ENCODE measurements around the gene APBA1.

Gene APBA1

GRCh38 chr9:69660304-69660703 is 11.9 kb downstream of the APBA1 start:
- DNase-seq (ENCODE audit: low read depth), result no peak

GRCh38 chr9:69658987-69659675 is 13.0 kb downstream of the APBA1 start:
- no peak for DNase-seq (ENCODE audit: low read depth)
- H3K4me3 ChIP-seq (ENCODE audit: low read depth, low read length), result no peak overlapping the region

More at GRCh38 chr9:69660304-69660703, 11.9 kb downstream of the APBA1 start:
- H3K4me3 ChIP-seq (ENCODE audit: low read depth, low read length), result no peak overlapping the region

GRCh38 chr9:69657269-69657668 is 14.9 kb downstream of the APBA1 start:
- DNase-seq (ENCODE audit: low read depth), result no peak
- no peak overlapping the region for H3K4me3 ChIP-seq (ENCODE audit: low read depth, low read length)

GRCh38 chr9:69655065-69655464 is 17.1 kb downstream of the APBA1 start:
- DNase-seq (ENCODE audit: low read depth), result no peak
- no peak overlapping the region for H3K4me3 ChIP-seq (ENCODE audit: low read depth, low read length)

GRCh38 chr9:69653261-69653660 is 18.9 kb downstream of the APBA1 start:
- H3K4me3 ChIP-seq (ENCODE audit: low read depth, low read length), result no peak overlapping the region
- no peak for DNase-seq (ENCODE audit: low read depth)

GRCh38 chr9:69649566-69650250 is 22.5 kb downstream of the APBA1 start:
- H3K4me3 ChIP-seq (ENCODE audit: low read depth, low read length), result no peak overlapping the region
- peak; percentile 72 for DNase-seq (ENCODE audit: low read depth)

- no peak for DNase-seq (ENCODE audit: low read depth)
- H3K4me3 ChIP-seq (ENCODE audit: low read depth, low read length), result no peak overlapping the region
These were observed 24.4 kb downstream of the APBA1 start for GRCh38 chr9:69647804-69648203.

- no peak for DNase-seq (ENCODE audit: low read depth)
These were observed 25.4 kb downstream of the APBA1 start for GRCh38 chr9:69646810-69647209.

GRCh38 chr9:69645488-69645887 is 26.7 kb downstream of the APBA1 start:
- no peak overlapping the region for H3K4me3 ChIP-seq (ENCODE audit: low read depth, low read length)
- DNase-seq (ENCODE audit: low read depth), result no peak

More at GRCh38 chr9:69646810-69647209, 25.4 kb downstream of the APBA1 start:
- H3K4me3 ChIP-seq (ENCODE audit: low read depth, low read length), result no peak overlapping the region

- DNase-seq (ENCODE audit: low read depth), result no peak
- H3K4me3 ChIP-seq (ENCODE audit: low read depth, low read length), result no peak overlapping the region
These were observed 29.1 kb downstream of the APBA1 start for GRCh38 chr9:69643098-69643497.

GRCh38 chr9:69637817-69638200 is 34.4 kb downstream of the APBA1 start:
- no peak overlapping the region for H3K4me3 ChIP-seq (ENCODE audit: low read depth, low read length)
- no peak for DNase-seq (ENCODE audit: low read depth)

- H3K4me3 ChIP-seq (ENCODE audit: low read depth, low read length), result no peak overlapping the region
- no peak for DNase-seq (ENCODE audit: low read depth)
These were observed 34.9 kb downstream of the APBA1 start for GRCh38 chr9:69637193-69637816.

- H3K4me3 ChIP-seq (ENCODE audit: low read depth, low read length), result no peak overlapping the region
- no peak for DNase-seq (ENCODE audit: low read depth)
These were observed 38.5 kb downstream of the APBA1 start for GRCh38 chr9:69633716-69634115.

GRCh38 chr9:69632768-69633167 is 39.4 kb downstream of the APBA1 start:
- DNase-seq (ENCODE audit: low read depth), result no peak
- H3K4me3 ChIP-seq (ENCODE audit: low read depth, low read length), result no peak overlapping the region

- no peak overlapping the region for H3K4me3 ChIP-seq (ENCODE audit: low read depth, low read length)
- DNase-seq (ENCODE audit: low read depth), result no peak
These were observed 44.9 kb downstream of the APBA1 start for GRCh38 chr9:69627281-69627680.

- H3K4me3 ChIP-seq (ENCODE audit: low read depth, low read length), result no peak overlapping the region
- DNase-seq (ENCODE audit: low read depth), result no peak
These were observed 48.9 kb downstream of the APBA1 start for GRCh38 chr9:69623276-69623675.

GRCh38 chr9:69622676-69623075 is 49.5 kb downstream of the APBA1 start:
- H3K4me3 ChIP-seq (ENCODE audit: low read depth, low read length), result no peak overlapping the region
- DNase-seq (ENCODE audit: low read depth), result peak; percentile 12

- H3K4me3 ChIP-seq (ENCODE audit: low read depth, low read length), result no peak overlapping the region
- no peak for DNase-seq (ENCODE audit: low read depth)
These were observed 50.3 kb downstream of the APBA1 start for GRCh38 chr9:69621730-69622460.

GRCh38 chr9:69620731-69621130 is 51.4 kb downstream of the APBA1 start:
- no peak for DNase-seq (ENCODE audit: low read depth)
- no peak overlapping the region for H3K4me3 ChIP-seq (ENCODE audit: low read depth, low read length)

- DNase-seq (ENCODE audit: low read depth), result no peak
- H3K4me3 ChIP-seq (ENCODE audit: low read depth, low read length), result no peak overlapping the region
These were observed 52.9 kb downstream of the APBA1 start for GRCh38 chr9:69619233-69619632.
